K562 (cell line): ENCODE measurements around the gene KCNN4. TPM values are rescaled to one million over a fixed set of nuclear protein-coding genes. Genes with fewer than 3 reads are reported as not detected.

ENCODE experiments used
- CUX1 ChIP-seq: fragments of 200-800 bp; sonication (Bioruptor generic); IDR thresholded peaks from 2 replicates; pipeline ENCODE4 v1.6.1; 2016; ENCODE audit warnings: missing genetic modification characterization, missing compliant biosample characterization
- CXXC5 ChIP-seq: fragments of 250-450 bp; sonication (Bioruptor Pico); IDR thresholded peaks from 2 replicates; pipeline ENCODE4 v1.8.0; 2022; ENCODE audit warnings: inconsistent platforms, mild to moderate bottlenecking, moderate library complexity
- FOXJ2 ChIP-seq: fragments of 200-800 bp; sonication (Bioruptor generic); IDR thresholded peaks from 2 replicates; pipeline ENCODE4 v1.6.1; 2016; ENCODE audit warnings: missing genetic modification characterization, missing compliant biosample characterization
- HOMEZ ChIP-seq: fragments of 250-450 bp; sonication (Bioruptor Pico); IDR thresholded peaks from 2 replicates; pipeline ENCODE4 v1.4.0; 2020; ENCODE audit warnings: mild to moderate bottlenecking, moderate library complexity
- MED1 ChIP-seq: sonication (generic); formaldehyde crosslinking; IDR thresholded peaks from 2 replicates; pipeline ENCODE4 v1.8.1; 2023; ENCODE audit warnings: missing genetic modification reagents, borderline replicate concordance
- MNT ChIP-seq, 2 experiments: fragments of 450-650 bp; conservative IDR thresholded peaks; 2 replicates each; pipeline ENCODE4 v1.6.1; 2017; ENCODE audit warnings: mild to moderate bottlenecking in 2 of 2, moderate library complexity in 2 of 2
- NRF1 ChIP-seq, 2 experiments: fragments of 450-650 bp; IDR thresholded peaks in 1 of 2; conservative IDR thresholded peaks in 1 of 2; 2 replicates each; pipeline ENCODE4 v1.6.1; 2014; ENCODE audit warnings: mild to moderate bottlenecking in 2 of 2
- POLR2H ChIP-seq: IDR thresholded peaks from 2 replicates; pipeline ENCODE4 v1.6.1; 2016; ENCODE audit warnings: missing genetic modification characterization, low read depth, mild to moderate bottlenecking, control low read depth, missing compliant biosample characterization, moderate library complexity
- SMARCC2 ChIP-seq: fragments of 450-650 bp; IDR thresholded peaks from 2 replicates; pipeline ENCODE4 v1.6.1; 2017; ENCODE audit warnings: antibody characterized with exemption, moderate library complexity, mild to moderate bottlenecking, low read depth
- SRF ChIP-seq, 2 experiments: fragments of 250-450, 450-650 bp in 1 of 2; sonication (Bioruptor Pico) in 1 of 2; sonication (generic) in 1 of 2; formaldehyde crosslinking; IDR thresholded peaks; 2 replicates each; pipeline versions ENCODE4 v1.5.0 to v1.5.1; 2020 to 2022; ENCODE audit warnings: mild to moderate bottlenecking in 1 of 2, missing genetic modification reagents in 1 of 2
- ZNF398 ChIP-seq: fragments of 250-450 bp; sonication (Bioruptor Pico); IDR thresholded peaks from 2 replicates; pipeline ENCODE4 v1.8.0; 2021; ENCODE audit warnings: moderate library complexity, mild to moderate bottlenecking, inconsistent platforms
- polyA plus RNA-seq, 8 experiments: library from polyadenylated mRNA; depleted of rRNA in 4 of 8; stranded (reverse) in 5 of 8; unstranded in 3 of 8; fragments of >200 nt; fragmentation: Nextera tagmentation in 2 of 8; fragmentation: Illumina TruSeq in 1 of 8; extraction: Ambion mirVana in 2 of 8; extraction: Trizol in 1 of 8; gene quantifications; 2 replicates each; pipeline versions ENCODE4 v1.2.1 to v1.2.3, GENCODE V29; 2011 to 2014; ENCODE audit warnings: inconsistent platforms in 1 of 8, missing spikeins in 1 of 8
- total RNA-seq, 7 experiments: library from RNA; depleted of rRNA in 6 of 7; stranded (reverse); fragments of >200 nt in 6 of 7; fragmentation: Illumina TruSeq in 2 of 7; extraction: Trizol in 2 of 7; gene quantifications; 2 replicates each; pipeline versions ENCODE4 v1.2.1 to v1.2.3, GENCODE V29; 2011 to 2021; ENCODE audit warnings: low replicate concordance in 1 of 7
- TF ChIP-seq, protein P1 (sequence below): sonication (generic); formaldehyde crosslinking; IDR thresholded peaks from 2 replicates; pipeline ENCODE4 v1.8.0; 2022; ENCODE audit warnings: mild to moderate bottlenecking, missing genetic modification reagents
- TF ChIP-seq, protein P2 (sequence below): sonication (generic); formaldehyde crosslinking; IDR thresholded peaks from 2 replicates; pipeline ENCODE4 v1.8.0; 2022; ENCODE audit warnings: mild to moderate bottlenecking, missing genetic modification reagents

Gene KCNN4
- total and polyA plus RNA-seq, 9 of the 15 experiments (the other 6 are each of a cell fraction or from before 2014, with no cell fraction given): 0.53 to 37.7 (median 25.9) TPM

DNA sequence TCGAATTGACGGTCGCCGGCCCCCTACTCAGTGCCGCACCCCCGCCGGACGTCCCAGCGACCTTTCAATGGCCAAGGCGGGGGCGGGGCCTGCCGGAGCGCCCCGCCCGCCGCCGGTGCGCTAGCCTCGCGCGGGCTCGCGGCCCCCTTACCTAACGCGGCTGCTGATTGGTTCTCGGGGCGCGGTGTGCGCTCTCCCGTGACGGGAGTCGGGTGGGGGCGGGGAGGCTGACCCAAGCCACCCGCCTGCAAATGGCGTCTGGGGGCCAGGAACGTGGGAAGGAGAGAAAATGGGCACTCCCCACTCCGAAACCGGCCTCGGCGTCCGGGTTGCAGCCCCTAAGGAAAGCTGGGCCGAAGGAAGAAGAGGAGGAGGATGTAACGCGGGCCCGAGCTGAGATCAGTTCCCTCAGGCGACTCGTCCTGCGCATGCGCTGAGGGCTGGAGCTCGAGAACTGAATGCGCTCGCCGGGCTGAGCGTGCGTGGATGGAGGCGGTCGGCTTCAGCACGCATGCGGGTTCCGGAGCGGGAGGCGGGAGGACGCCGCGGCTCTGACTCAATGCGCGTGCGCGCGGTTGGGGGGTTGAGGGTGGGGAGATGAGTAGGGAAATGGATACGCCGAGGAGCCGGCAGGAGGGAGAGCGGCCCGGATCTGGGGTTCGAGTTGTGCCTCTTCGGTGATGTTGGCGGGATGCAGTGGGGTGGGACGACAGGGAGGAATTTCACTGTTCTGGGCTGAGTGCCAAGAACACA is 26.1 kb downstream of the KCNN4 start, which contains the start of gene SMG9 (continued):
- no peak for TF ChIP-seq CUX1 (CRISPR knock-in tag)
- TF ChIP-seq SRF (CRISPR knock-in tag; IDR thresholded peaks at IDR 0.05): no peak
- no peak for TF ChIP-seq MED1 (CRISPR knock-in tag)
- TF ChIP-seq HOMEZ (CRISPR knock-in tag): no peak
- peak; percentile 96 for TF ChIP-seq CXXC5 (CRISPR knock-in tag)
- TF ChIP-seq SMARCC2: no peak
- TF ChIP-seq FOXJ2 (tag): no peak
- peak; percentile 90 for TF ChIP-seq POLR2H
- peak; percentile 60 to 66; a peak in 3 of 4 replicates for TF ChIP-seq MNT (conservative IDR thresholded peaks at IDR 0.05)
- no peak for TF ChIP-seq ZNF398 (CRISPR knock-in tag)
- peak; percentile 100 for TF ChIP-seq NRF1 (conservative IDR thresholded peaks at IDR 0.05 in 1 of 2, IDR thresholded peaks at IDR 0.05 in 1 of 2)
- TF ChIP-seq, protein P1, sequence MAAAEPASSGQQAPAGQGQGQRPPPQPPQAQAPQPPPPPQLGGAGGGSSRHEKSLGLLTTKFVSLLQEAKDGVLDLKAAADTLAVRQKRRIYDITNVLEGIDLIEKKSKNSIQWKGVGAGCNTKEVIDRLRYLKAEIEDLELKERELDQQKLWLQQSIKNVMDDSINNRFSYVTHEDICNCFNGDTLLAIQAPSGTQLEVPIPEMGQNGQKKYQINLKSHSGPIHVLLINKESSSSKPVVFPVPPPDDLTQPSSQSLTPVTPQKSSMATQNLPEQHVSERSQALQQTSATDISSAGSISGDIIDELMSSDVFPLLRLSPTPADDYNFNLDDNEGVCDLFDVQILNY (CRISPR knock-in tag): no peak
- TF ChIP-seq, protein P2, sequence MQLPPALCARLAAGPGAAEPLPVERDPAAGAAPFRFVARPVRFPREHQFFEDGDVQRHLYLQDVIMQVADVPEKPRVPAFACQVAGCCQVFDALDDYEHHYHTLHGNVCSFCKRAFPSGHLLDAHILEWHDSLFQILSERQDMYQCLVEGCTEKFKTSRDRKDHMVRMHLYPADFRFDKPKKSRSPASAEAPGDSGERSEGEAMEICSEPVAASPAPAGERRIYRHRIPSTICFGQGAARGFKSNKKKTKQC (CRISPR knock-in tag): peak; percentile 14; the same call in 1 of the 2 replicates
